Measurements from ENCODE around the gene ANKRD23. TPM values are rescaled to one million over a fixed set of nuclear protein-coding genes. Genes with fewer than 3 reads are reported as not detected.

Gene ANKRD23
- total and polyA plus RNA-seq, 2 of the 8 experiments (the other 6 are each of a cell fraction or from before 2014, with no cell fraction given): 3.4 to 3.5 TPM

GRCh38 chr2:96860065-96861029 lies 16.5 kb upstream of the ANKRD23 start:
- H2BK15ac ChIP-seq (ENCODE audit: low read length): no peak overlapping the region
- H4K5ac ChIP-seq (ENCODE audit: insufficient read length, low read depth, low read length): no peak overlapping the region
- H3K9ac ChIP-seq (replicated peaks in 1 of 4; ENCODE audit: extremely low read depth in 1 of 4, low read depth in 3 of 4, low read length in 3 of 4): no peak overlapping the region
- H3K23me2 ChIP-seq (ENCODE audit: low read depth, low read length): peaks cover 10% of the 10 kb centered on the region; the same call in 1 of the 2 replicates
- H3K4me3 ChIP-seq (ENCODE audit: extremely low read depth in 1 of 4, insufficient read depth in 2 of 4, low read depth in 3 of 4, low read length in 4 of 4): no peak overlapping the region
- no peak overlapping the region for H3K23ac ChIP-seq (ENCODE audit: insufficient read length)
- CTCF ChIA-PET (ENCODE audit: partially characterized antibody): interaction anchor here (0.6 to 8.3 kb wide), 16 partner anchors 8 to 252 kb away, joined by 3 to 89 read pairs (median 6); partner anchors contain the start of gene ANKRD36
- no peak overlapping the region for H3K14ac ChIP-seq (ENCODE audit: insufficient read length)
- H2BK20ac ChIP-seq (ENCODE audit: low read length): no peak overlapping the region
- H2AFZ ChIP-seq (ENCODE audit: low read length): no peak overlapping the region
- H3K27me3 ChIP-seq (replicated peaks in 1 of 4; ENCODE audit: control insufficient read depth in 3 of 4, extremely low read depth in 1 of 4, insufficient read depth in 3 of 4, low read length in 3 of 4): no peaks in the 10 kb centered on the region
- no peak overlapping the region for H3K27ac ChIP-seq (ENCODE audit: low read depth, low read length)
- no peak overlapping the region; a peak in 1 of 4 replicates for H3K4me2 ChIP-seq (ENCODE audit: insufficient read depth in 1 of 2, low read depth in 2 of 2, low read length in 2 of 2)
- no peak overlapping the region for H2AK5ac ChIP-seq (ENCODE audit: low read depth, low read length)
- peaks cover 0 to 14% of the 10 kb centered on the region in 2 experiments; a peak in 3 of 4 replicates for H3K79me2 ChIP-seq (ENCODE audit: control insufficient read depth in 1 of 2, insufficient read depth in 2 of 2, low read length in 2 of 2)
- TF ChIP-seq BACH1 (IDR thresholded peaks at IDR 0.05; ENCODE audit: low read length): no peak
- peak; percentile 3; the same call in 1 of the 2 replicates for TF ChIP-seq POLR2AphosphoS5 (IDR thresholded peaks at IDR 0.05; ENCODE audit: low read depth, low read length)
- FAIRE-seq (no peak), DNase-seq (ENCODE audit: low read depth in 1 of 2, low spot score in 2 of 2) (peak in 1 of 2 experiments; percentile 54)
- POLR2A ChIA-PET (ENCODE audit: partially characterized antibody): interaction anchor here (0.6 to 5.8 kb wide), 12 partner anchors 8 to 97 kb away, joined by 3 to 49 read pairs (median 4); partner anchors contain the start of gene SEMA4C
- no peak overlapping the region for H4K91ac ChIP-seq (replicated peaks; ENCODE audit: insufficient read length, low read length)
- H2BK12ac ChIP-seq (ENCODE audit: low read depth, low read length): no peak overlapping the region
- H3K56ac ChIP-seq (replicated peaks; ENCODE audit: insufficient read length, low read depth, low read length): no peak overlapping the region
- 91% methylated on average over 33 of the region's 38 CpGs; no CpG with 5 or more reads in 1 of the 2 experiments for WGBS, 2 experiments (ENCODE audit: extremely low coverage in 1 of 2, insufficient coverage in 1 of 2, insufficient read length in 1 of 2, insufficient replicate concordance in 2 of 2, low coverage in 1 of 2, low lambda C conversion rate in 2 of 2, missing lambda C conversion rate in 1 of 2)
- H3K18ac ChIP-seq (ENCODE audit: extremely low read depth, low read length): no peak overlapping the region
- H2BK120ac ChIP-seq (replicated peaks; ENCODE audit: low read depth, low read length): no peak overlapping the region
- H3K79me1 ChIP-seq (ENCODE audit: low read depth, low read length): peaks cover 4% of the 10 kb centered on the region; the same call in 1 of the 2 replicates
- peaks cover 14% of the 10 kb centered on the region in 2 experiments for H4K20me1 ChIP-seq (replicated peaks in 1 of 2; ENCODE audit: control insufficient read depth in 1 of 2, insufficient read depth in 2 of 2, low read length in 2 of 2)
- peak overlapping the region; percentile 44; the same call in 1 of the 2 replicates for H2BK5ac ChIP-seq (ENCODE audit: low read depth, low read length)
- H3K36me3 ChIP-seq (ENCODE audit: control insufficient read depth in 2 of 4, insufficient read depth in 4 of 4, low read length in 3 of 4): peaks cover 20 to 50% (median 41%) of the 10 kb centered on the region in 4 experiments
- H3K4me1 ChIP-seq (replicated peaks in 1 of 4; ENCODE audit: control insufficient read depth in 3 of 4, insufficient read depth in 4 of 4, low read length in 3 of 4): peaks cover 3 to 11% (median 8%) of the 10 kb centered on the region in 4 experiments
- H3K9me3 ChIP-seq (ENCODE audit: insufficient read depth in 2 of 2, low read depth in 1 of 2, low read length in 1 of 2): no peaks in the 10 kb centered on the region
- no peak overlapping the region for H3K4ac ChIP-seq (replicated peaks; ENCODE audit: insufficient read length, low read depth, low read length)
- no peak overlapping the region for H4K8ac ChIP-seq (ENCODE audit: extremely low read depth, insufficient read depth, low read length)

All from H1 (cell line).